NCI-H1092 treated with DMSO at 0.1 percent for 48 hours (cell line): ENCODE data around the gene UNC50.

Source experiments
- DNase-seq: peaks from one replicate; lab custom pipeline; 2025; lab: John Stamatoyannopoulos, UW

Gene UNC50, protein sequence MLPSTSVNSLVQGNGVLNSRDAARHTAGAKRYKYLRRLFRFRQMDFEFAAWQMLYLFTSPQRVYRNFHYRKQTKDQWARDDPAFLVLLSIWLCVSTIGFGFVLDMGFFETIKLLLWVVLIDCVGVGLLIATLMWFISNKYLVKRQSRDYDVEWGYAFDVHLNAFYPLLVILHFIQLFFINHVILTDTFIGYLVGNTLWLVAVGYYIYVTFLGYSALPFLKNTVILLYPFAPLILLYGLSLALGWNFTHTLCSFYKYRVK

GRCh38 chr2:98608116-98608961, at the start of gene UNC50, which contains the start of gene COA5:
UNC50 (plus strand) TSS chr2:98608589; CDS start chr2:98609760, 1,171 bp downstream.
COA5 (minus strand) TSS chr2:98608512; CDS start chr2:98608405, 107 bp downstream.
- peak; percentile 74 for DNase-seq

DNA sequence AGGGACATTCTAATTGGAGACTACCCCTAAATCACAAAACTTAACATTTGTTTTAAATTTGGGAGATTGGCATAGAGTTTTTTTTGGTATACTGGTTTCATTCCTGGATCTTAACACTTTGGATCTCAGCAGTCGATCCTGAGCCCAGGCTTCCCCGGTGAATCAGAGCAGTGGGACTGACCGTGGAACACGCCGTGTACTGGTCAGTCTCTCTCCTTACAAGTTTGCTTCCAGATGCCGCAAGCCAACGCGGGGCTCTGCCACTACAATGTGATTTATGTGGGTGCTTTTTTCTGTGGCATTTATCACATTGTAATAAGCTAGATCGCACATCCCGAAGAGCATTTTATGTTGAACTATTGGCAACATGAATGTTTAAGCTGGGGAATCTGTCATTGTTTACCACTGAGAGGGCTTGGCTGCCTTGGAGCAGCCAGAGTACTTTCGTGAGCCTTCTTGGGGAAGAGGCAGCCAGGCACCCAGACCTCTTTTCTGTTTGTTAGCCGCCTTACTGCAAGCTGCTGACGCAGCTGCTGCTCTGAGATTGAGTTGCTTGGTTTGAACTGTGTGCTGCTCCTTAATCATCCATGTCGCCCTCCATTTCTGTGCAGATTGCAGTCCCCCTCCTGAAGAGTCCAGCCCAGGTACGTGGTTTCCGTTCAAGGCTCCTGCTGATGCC, 49.4 kb upstream of the UNC50 start:
- DNase-seq = no peak

GRCh38 chr2:98559581-98559980, 48.8 kb upstream of the UNC50 start:
- no peak for DNase-seq

DNA sequence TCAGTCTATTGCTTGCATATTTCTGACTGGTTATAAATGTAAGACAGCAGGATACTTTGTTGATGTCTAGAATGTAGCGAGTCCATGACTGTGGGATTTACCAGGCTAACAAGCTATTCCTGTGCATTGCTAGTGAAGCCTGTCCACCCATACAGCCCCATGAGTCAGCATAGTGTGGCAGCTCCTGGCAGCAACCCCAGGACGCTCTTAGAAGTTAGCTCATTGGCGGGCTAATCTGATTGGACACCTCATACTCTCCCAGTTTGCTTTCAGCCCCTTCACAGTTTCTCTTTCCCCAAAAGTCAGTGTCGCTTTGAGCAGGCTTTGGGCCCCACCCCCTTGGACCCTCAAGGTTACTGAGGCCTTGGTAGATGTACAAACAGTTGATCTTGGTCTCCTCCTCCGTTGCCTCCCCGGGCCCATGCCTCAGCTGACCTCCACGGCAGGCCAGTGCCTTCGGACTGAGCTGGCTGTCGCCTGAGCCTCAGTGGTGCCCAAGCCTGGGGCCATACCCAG, 48.1 kb upstream of the UNC50 start:
- no peak for DNase-seq

GRCh38 chr2:98561018-98561417, 47.4 kb upstream of the UNC50 start:
- no peak for DNase-seq

DNA sequence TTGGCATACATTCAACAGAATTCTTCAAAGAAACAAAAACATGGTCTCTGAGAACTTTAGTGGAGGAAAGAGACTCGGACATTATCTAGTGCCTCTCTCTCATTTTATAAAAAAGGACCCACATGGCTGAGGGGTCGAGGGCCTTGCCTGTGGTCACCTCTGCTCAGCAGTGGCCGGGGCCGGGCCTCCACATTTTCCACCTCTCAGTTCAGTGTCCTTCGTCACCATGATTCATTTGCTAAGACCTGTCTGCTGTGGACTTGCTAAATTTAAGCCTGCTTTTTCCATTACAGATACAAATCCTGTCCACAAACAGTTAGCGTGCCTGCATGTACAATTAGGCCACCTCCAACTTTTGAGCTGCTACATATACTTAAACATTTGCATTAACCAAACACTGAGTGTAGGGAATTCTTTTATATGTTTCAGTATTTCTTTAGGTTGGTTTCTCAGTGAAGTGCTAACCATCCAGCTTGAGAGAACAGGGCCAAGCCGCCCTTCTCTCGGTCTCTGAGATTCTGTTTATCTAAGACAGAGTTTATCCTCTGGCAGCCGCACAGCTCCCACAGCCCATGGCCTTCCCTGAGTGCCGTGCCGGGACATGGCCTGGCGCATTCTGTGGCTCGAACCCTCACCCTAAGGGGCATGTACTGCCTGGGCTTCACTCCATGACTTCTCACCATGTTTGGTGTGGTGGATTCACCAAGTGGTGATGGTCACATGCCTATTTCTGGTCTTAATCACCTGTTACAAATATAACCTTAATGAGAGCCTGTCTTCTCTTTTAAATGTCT, 46.3 kb upstream of the UNC50 start:
- no peak for DNase-seq

DNA sequence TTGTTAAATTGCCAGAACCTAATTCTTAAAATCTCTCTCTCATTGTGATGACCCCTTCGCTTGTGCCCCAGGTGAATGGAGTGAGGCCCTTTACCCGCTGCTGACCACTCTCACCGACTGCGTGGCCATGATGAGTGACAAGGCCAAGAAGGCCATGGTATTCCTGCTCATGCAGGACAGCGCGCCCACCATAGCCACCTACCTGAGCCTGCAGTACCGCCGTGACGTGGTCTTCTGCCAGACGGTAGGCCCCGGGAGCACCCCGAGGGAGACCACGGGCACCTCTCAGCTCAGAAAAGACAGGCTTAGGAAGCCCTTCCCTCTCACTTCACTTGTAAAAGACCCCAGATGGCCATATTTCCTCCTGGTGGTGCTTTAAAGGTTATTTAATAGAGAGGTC, 45.0 kb upstream of the UNC50 start:
- no peak for DNase-seq

DNA sequence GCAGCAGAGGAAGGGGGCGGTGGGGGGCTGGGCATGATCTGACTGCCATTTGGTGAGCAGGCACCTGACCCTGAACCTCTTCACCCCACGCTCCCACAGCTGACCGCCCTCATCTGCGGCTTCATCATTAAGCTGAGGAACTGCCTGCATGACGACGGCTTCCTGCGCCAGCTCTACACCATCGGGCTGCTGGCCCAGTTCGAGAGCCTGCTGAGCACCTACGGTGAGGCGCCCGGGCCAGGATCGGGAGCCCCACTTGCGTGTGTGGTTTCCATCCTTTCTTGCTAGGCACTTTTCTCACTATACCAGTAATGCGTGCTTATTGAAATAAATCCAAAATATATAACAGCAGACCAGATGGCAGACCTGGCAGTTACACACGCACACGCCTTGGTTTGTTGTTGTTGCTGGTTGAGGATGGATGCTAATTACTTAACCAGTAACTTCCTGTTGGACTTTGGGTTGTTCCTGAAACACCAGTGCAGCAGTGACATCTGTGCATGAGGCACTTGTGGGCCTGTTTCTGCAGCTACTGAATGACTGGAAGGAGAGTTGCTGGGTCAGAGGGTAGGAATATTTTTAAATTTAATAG, 43.8 kb upstream of the UNC50 start:
- DNase-seq = no peak

DNA sequence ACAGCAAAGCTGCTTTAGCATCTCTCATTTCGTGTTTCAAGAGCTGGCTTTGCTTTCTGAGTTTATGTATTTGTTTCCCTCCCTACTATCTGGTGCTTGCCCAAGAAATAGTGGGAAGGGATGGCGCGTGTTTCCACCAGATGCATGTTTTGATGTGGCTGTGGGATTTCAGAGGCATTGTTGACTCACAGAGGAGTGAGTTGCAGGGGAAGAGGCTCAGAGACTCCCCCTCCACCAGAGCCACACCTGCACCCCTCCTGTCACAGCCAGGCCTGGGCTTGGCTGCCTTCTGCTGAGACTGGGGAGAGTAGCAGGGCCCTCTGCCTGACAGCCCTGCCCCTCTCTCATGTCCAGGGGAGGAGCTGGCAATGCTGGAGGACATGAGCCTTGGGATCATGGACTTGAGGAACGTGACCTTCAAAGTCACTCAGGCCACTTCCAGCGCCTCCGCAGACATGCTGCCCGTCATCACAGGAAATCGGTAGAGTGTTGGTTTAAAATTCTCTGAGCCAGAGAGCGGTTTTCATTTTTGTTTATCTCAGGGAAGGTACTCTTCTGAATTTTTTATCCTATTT, 43.0 kb upstream of the UNC50 start:
- no peak for DNase-seq

GRCh38 chr2:98565941-98566340, 42.4 kb upstream of the UNC50 start:
- DNase-seq = no peak

DNA sequence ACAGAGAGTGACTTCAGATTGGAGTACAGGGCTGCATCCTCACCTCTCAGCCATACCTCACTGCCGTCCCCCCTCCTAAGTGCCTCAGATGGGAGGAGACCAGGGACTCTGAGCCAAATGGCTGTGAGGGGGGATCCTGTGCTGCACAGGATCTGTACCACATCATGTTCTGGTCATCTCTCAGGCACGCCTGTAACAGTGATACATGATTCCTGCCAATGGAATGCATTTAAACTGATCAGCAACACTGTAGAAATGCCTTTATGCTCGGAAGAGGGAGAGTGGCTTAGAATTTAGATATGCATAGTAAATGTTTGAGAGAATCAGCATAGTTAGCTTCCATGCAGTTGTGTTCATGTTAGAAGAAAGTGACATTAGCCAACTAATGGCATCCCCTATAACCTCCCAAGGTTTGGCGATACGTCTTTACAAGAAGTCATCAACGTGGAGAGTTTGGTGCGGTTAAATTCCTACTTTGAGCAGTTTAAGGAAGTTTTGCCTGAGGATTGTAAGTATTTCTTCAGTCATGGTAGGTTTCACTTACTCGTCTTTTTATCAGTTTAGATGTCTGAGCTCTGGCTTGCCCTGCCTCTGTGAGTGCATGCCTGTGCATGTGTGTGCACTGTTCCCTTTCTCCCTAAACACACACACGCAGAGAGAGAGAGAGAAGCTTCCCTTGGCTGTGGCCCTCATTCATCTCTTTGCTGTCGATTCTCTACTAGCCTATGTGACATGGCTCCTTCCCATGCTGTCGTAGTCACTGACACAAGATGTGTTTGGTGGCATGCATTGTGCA, 40.0 kb upstream of the UNC50 start:
- no peak for DNase-seq

DNA sequence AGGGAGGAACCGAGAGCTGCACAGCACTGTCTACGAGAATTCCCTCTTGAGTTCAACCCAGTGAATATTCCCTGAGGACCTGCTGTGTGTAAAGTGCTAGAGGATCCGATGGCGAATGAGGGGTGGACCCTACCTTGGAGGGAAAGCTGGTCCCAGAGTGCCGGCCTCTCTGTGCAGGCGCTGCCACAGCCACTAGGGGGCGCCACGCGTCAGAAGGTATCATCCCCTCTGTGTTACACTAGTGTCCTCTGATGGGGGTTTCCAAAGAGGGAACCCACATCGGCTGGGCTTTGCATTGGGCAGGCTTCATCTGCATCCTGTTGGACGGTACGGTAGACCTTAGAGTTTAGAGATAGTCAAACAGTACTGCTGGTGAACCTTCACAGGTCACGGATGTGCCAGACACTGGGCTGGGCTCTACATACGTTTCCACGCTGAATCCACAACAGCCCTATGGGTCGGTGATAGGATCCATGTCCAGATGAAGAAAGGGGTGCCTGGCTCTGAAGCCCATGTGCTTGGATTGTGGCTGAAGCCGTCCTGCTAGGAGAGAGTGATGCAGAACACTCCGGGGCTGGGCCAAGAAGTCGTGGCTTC, 39.1 kb upstream of the UNC50 start:
- no peak for DNase-seq

GRCh38 chr2:98569915-98570314, 38.5 kb upstream of the UNC50 start:
- no peak for DNase-seq

DNA sequence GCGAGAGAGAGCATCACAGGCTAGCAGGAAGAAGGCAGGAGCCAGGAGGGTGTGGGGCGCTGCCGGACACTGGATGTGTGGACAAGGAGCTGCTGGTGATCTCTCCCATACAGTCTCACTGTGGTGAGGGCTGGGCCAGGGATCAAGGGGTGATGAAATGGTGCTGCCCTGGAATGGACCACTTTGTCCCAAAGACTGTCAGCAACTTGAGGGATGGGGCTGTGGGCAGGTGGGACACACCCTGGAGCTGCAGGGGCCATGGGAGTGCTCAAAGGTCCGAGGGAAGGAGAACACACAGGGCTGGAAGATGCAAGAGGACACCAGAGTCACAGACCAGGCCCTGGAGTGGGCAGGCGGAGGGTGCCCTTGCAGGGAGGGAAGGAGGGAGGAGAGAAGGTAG, 38.0 kb upstream of the UNC50 start:
- no peak for DNase-seq

DNA sequence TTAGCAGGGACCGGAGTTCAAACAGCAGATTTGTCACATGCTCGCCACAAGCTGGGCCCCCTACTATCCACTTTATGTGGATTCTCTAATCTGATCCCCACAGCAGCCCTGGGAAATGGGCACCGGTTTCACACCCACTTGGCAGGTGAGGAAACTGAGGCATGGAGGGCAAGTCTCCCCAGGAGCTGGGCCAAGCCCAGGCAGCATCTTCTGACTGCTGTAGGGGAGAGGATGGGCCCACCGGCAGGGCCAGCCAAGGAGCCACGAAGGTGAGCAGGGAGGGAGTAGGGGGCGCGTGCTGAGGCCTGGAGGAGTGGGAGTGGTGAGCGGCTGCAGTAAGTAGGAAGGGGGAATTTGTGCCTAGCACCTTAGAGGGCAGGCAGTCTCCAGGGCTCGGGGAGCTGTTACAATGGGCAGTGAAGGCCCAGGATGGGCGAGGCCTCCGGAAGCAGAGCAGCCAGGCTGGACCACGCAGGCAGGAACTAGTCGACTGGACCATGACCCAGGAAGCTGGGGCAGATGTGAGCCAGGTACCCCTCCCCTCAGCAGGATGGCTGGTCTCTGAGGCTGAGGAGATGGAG, 37.2 kb upstream of the UNC50 start:
- DNase-seq = no peak

DNA sequence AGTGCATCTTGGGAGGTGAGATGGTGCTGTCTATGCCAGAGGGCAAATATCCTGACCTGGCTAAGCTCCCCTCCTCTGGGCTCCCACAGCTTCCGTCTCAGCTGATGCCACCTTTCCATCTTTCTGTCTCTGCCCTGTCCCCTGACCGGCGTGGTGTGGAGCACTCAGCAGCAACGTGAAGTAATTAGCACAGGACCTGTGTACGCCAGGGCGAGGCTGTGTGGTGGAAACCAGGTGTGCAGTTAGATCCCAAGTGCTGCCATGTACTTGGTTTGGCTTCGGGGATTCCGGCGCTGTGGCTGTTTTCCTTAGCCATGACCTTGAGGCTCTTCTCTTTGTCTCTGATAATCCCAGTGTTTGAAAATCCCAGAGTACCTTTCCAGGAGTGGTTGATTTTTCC, 36.6 kb upstream of the UNC50 start:
- no peak for DNase-seq

DNA sequence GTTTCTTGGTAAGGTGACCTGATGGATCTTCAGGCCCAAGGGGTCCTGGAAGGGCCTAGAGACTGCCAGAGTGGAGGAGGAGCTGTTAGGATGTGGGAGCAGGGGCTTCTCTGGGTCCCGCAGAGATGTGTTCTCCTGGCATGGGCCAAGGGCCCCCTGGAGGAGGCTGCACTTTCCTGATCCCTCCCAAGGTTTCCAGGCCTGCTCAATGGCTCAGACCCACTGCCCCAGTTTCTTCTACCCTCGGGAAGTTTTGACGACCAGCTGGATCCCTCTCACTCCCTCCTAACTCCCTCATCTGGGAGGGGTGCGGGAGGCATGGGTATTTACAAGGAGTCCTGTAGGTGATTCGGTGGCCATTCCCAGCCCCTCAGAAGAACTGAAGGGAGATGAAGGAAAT, 36.2 kb upstream of the UNC50 start:
- no peak for DNase-seq

- DNase-seq = no peak
Measured at GRCh38 chr2:98572676-98573075, 35.7 kb upstream of the UNC50 start.

DNA sequence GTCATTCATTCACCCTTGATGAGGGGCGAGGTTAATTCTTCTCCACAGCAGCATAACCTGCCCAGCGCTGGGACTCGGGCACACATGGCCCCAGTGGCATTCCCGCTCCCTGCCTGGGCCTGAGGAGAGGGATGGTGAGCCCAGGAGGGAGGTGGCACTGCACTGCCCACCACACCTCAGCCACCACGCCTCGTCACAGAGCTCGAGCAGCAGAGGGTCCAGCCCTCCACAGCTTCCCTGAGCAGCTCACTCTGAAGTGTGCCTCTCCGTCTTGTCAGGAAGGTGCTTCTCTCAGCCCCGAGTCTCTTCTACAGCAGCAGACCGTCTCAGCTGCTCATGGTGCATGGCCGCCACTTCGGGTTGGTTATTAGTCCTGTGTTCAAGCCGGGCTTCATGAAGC, 35.0 kb upstream of the UNC50 start:
- DNase-seq = no peak
